HFF-Myc (cell line): ENCODE results near the gene RAPGEF1.

Experiments used
- DNase-seq: peaks from one replicate; pipeline ENCODE4 v3.0.0-alpha.2; 2011; ENCODE audit warnings: low read depth; ENCODE audit errors: extremely low read depth
- H3K4me3 ChIP-seq: replicated peaks from 2 replicates; pipeline ENCODE4 v1.5.1; 2011; ENCODE audit warnings: low read depth, mild to moderate bottlenecking, control low read depth, low read length
- TF ChIP-seq, protein P1 (sequence below): IDR thresholded peaks from 2 replicates; pipeline ENCODE4 v1.5.1; 2012; ENCODE audit warnings: mild to moderate bottlenecking, low read depth, low read length, control low read depth; ENCODE audit errors: missing control alignments

Gene RAPGEF1

DNA sequence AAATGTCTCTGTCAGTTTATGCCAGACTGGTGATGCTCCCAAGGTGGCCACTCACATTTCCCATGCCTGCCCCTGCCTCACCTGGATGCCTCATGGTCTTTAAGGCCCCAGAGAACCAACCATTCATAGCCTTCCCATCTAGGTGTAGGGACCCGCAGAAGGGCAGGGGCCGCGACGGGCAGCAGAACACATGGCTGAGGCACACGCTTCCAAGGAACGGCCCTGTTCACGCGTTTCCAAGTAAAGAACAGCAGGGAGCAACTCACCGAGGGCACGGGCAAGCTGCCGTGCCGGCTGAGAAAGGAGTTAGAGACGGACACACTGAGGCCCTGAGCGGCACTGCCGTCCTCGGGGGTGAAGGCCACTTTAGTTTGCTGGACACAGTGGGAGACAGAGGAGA lies 121.1 kb downstream of the RAPGEF1 start:
- TF ChIP-seq, protein P1, sequence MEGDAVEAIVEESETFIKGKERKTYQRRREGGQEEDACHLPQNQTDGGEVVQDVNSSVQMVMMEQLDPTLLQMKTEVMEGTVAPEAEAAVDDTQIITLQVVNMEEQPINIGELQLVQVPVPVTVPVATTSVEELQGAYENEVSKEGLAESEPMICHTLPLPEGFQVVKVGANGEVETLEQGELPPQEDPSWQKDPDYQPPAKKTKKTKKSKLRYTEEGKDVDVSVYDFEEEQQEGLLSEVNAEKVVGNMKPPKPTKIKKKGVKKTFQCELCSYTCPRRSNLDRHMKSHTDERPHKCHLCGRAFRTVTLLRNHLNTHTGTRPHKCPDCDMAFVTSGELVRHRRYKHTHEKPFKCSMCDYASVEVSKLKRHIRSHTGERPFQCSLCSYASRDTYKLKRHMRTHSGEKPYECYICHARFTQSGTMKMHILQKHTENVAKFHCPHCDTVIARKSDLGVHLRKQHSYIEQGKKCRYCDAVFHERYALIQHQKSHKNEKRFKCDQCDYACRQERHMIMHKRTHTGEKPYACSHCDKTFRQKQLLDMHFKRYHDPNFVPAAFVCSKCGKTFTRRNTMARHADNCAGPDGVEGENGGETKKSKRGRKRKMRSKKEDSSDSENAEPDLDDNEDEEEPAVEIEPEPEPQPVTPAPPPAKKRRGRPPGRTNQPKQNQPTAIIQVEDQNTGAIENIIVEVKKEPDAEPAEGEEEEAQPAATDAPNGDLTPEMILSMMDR: no peak
- DNase-seq: no peak
- H3K4me3 ChIP-seq: no peak overlapping the region

DNA sequence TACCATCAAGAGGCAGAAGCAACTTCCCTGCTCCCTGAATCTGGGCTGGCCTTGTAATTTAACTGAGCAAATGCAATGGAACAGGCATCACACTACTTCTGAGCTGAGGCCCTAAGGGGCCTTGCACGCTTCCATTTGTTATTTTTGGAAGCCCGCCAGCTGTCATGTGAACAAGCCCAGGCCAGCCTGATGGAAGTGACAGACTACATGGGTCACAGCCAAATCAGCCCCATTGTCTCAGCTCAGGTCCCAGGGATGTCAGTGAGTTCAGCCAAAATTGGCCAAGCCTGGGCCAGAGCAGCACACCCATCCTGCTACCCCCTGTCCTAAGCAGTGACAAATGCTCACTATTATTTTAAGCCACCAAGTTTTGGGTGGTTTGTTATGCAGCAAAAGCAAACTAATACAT lies 121.8 kb downstream of the RAPGEF1 start:
- TF ChIP-seq, protein P1: no peak
- no peak for DNase-seq
- H3K4me3 ChIP-seq: no peak overlapping the region

DNA sequence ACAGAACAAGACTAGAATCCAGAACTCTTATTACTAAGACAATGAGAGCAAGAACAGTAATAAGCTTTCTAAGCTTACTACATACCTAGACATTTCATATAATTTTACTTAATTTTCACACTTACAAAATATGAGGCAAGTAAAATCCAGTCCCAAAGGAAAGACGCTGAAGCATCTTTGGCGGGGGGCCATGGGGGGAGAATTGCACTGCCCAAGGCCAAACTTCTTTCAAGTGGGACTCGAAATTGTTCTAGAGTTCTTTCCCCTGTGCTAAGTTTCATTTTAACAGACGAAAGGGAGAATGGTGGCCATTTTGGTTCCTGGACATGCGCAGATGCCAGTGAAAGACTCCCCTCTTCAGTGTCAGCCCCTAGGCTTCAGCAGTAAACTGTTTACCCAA lies 122.3 kb downstream of the RAPGEF1 start:
- TF ChIP-seq, protein P1: no peak
- no peak for DNase-seq
- H3K4me3 ChIP-seq: no peak overlapping the region

DNA sequence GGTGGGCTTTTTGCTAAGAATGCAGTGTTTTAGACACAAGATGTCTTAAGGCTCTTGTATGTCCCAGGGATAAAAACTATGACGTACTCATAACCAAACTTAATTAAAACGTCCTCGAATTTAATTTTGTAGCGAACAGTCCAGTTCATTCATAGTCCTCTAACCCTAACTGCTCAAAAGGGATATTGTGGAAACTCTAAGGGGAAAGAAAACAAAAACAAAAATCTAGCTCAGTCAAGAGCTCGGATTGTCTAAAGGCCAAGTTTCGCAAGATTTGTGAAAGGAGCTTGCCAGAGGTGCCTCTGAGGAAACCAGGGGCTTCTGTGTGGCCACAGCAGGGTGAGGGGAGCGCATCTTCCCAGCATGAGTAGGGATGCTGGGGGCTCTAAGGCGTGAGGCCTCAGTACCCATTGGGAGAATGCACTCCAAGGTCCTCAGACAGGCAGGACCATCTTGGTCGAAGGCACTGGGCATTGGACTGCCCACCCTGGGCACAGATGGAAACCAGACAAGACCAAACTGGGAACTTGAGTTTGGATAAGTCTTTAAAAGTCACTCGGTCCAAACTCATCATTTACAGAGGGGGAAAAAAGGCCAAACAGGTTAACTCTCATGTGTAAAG lies 122.8 kb downstream of the RAPGEF1 start:
- TF ChIP-seq, protein P1: no peak
- DNase-seq: no peak
- H3K4me3 ChIP-seq: no peak overlapping the region

DNA sequence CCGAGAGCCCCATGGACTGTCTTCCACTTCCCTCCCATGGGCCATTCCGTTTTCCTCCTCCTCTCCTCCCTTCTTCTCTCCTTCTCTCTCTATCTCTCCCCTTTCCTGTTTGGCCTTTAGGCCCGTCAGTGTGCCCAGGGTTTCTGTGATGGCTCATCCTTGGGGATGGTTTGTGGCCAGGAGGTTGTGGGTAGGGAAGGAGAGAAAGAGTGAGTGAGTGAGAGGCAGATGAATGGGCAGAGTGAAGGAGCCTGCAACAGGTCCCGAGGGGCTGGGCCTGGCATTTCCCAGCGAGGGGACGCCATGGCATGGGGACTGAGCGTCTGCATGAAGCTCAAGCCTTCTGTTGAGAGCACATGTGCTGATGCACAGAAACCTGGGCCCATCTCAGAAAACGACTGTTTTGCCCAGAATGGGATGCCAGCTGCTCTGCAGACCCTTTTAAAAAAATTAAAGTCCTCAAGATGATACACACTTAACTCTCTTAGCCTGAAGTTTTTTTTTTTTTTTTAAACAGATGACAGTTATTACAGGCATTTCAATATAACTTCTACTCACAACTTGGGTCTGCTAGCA lies 125.4 kb downstream of the RAPGEF1 start:
- no peak for DNase-seq
- H3K4me3 ChIP-seq: no peak overlapping the region
- TF ChIP-seq, protein P1: no peak

DNA sequence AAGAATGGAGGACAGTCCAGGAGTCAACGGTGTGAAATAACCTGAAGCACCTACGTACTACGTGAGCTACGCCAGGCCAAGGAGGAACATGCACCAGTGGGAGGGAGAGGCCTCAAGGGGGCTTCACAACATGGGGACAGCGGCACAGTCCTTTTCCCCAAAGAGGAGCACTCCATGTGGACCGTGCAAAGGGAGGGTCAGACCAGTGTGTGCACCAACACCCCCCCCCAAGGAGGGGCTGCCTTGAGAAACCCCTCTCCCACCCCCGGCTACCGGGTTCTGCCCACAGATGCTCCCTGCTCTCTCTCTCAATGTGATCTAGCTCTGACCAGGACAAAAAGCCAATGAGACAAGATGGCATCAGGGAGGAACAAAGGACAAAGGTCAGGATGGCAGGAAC lies 126.0 kb downstream of the RAPGEF1 start:
- TF ChIP-seq, protein P1: no peak
- no peak for DNase-seq
- no peak overlapping the region for H3K4me3 ChIP-seq

DNA sequence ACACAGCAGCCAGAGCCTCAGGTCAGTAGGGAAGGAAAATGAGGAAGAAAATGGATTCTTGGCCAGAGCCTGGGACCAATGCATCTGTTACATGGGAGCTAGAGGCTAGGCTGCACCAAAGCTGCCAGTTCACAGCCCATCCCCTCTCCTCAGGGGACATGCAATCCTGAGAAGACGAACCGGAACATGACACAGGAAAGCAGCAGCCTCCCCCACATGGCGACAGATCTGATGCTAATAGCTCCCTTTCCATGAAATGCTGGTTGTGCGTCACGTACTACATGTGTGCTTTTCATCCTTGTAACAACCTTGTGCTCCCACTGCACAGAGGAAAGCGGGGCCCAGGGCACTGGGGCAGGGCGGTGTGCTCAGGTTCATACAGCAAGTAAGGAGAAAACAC lies 127.0 kb downstream of the RAPGEF1 start:
- DNase-seq: no peak
- H3K4me3 ChIP-seq: no peak overlapping the region
- TF ChIP-seq, protein P1: no peak
